GM18868 (cell line): ENCODE results near the gene ACTR8.

Experiments
- ATAC-seq: cut with Tn5 transposase; IDR thresholded peaks from one replicate; pipeline ENCODE4 v1.9.1; 2021; ENCODE audit warnings: mild to moderate bottlenecking, moderate library complexity; ENCODE audit not compliant: unreplicated experiment

ACTR8 gene

DNA sequence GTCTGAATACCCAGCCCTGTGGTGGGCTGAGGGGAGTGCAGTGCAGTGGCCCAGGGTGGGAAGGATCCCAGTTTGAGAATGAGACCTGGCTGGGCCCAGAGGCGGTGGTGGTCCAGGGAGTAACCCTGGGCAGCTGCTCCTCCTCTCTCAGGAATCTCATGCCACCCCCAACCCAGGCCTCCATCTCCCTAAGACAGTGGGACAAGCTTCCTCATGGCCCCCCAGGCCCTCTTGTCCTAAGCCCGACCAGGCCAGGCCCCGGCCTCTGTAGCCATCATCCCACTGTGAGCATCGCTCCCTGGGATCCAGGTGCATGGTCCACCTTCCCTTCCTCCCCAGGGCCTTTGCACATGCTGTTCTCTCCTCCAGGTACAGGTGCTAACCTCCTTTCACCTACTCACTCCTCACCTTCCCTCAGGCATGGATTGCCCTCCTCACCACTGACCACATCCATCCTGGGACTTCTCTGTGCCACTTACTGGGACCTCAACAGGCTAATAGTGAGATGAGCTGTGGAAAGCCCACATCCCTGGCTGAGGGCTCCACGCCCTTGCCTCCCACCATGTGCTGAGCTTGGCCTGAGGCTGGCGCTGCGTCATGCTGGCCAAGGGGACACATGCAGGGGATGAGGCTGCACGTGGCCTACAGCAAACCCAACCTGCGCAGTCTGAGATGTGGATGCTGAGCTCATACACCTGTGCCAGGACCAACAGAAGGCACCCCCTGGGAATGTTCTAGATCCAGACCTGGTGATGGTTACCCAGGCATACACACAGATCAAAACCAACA, 45.7 kb downstream of the ACTR8 start:
- ATAC-seq: no peak

DNA sequence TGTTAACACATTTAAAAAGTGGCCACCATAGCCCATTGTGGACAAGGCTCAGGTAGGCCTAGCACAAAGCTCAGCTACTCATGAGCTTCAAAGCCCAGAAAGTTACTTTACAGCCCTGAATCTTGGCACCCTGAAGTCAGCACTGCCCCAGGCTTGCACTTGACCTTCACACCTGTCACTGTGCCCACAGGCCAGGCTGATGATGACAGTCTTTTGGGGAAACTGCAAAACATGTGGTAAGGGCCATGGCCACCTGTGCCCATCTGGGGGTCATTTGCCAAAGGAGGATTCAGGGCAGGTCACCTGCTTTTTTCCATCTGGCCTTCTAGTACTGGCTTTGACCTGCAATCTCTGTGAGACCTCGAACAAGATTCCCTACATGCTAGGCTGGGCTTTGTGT, 46.7 kb downstream of the ACTR8 start:
- ATAC-seq: no peak

DNA sequence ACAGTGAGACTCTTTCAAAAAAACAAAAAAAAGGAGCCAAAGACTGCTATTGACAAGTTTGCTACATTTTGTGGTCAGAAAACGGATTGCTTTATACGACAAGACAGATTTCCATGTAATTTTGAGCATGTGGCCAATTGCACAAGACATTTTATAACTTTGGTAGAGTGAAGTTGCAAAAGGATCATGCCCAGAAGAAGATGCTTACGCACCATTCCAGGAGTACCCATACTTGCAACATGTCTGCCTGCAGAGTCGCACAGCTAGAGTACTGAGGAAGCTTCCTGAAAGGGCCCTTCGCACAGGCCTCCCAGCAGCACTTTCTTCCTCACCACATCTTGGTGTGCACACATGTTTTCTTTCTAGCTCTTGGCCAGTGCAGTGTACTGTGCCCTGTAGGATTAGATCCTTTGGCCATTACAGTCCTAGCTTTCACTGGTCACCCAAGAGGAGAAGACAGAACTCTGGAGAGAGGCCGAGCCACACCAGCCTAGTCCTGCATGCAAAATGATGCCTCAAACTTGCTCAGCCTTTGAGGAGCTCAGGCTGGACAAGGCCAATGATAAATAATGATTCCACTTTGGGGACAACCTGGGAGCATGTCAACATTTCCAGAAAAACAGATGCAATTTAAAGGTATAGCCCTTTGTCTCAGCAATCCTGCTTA, 47.4 kb downstream of the ACTR8 start:
- ATAC-seq: no peak

DNA sequence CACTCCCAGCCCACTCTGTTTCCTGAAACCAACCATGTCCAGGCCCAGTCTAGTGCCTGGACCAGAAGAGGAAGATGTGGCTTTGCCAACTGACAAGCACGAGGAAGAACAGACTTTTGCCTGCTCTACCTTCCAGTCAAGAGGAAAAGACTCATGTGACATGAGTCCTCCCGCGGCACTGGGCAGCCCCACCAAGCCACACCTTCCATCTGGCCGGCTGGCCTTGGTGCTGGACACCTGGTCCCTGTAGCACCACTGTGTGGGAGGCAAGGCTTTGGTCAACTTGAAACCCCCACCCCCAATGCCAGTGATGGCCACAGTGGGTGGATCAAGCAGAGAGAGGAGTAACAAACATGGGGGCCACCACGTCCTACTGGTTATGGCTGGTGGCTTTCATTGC, 48.3 kb downstream of the ACTR8 start:
- ATAC-seq: no peak

DNA sequence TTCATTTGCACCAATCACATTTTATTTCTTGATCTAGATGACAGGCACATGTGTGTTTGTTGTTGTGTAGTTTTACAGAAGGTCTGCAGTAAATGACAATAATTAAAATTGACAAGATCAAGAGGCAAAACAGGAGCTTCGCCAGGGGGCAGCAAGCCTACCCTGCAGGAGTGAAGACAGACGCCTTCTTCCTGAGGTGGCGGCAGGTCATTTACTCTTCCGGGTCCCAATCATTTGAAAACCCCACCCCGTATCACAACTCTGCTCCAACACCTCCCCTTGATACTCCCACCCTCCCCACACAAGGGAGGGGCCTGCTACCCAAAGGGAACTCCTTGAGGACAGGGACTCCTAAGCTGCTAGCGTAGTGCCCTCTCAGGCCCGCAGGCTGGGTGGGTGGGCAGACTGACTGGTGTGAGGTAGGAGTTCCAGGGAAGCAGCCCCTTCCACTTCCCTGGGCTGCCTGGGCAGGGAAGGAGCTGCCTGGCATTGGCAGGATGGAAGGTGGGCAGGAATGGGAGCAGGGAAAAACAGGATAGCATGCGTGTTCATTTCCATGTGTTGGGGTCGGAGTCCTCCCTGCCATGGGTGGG, 48.8 kb downstream of the ACTR8 start:
- ATAC-seq: no peak

DNA sequence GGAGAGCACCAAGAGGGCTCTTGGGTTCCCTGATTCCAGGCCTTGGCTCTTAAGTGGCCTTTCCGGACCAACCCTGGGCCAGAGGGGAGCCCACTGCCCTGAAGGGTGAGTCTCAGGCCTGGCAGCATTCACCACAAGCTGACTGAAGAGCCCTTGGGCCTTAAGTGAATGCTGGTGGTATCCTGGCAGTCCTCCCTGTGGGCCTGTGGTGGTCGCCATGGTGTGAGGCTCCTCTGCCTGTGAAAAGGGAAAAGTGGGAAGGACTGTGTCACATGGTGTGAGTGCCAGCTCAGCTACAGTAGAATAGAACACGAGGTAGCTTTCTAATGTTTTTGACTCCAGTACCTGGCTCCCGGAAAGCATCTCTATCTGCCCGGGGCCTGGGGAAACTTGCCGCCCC, 51.0 kb downstream of the ACTR8 start:
- ATAC-seq: no peak

DNA sequence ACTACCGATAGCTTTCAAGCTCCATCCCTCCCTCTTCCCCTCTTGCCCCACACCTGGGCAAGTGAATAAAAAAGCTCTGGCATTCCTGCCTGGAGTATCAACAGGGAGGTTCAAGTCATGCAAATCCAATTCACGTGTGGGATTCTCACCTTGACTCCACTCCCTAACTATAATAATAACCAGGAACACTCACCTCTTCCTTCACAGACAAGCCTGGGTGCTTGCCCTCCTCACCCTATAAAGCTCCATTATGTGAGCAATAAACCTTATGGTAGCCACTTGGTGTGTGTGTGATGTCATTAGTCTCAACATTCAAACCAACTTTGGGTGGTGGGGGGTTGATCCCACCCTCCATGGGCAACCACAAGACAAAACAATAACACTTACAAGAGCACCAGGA, 52.3 kb downstream of the ACTR8 start:
- ATAC-seq: no peak

DNA sequence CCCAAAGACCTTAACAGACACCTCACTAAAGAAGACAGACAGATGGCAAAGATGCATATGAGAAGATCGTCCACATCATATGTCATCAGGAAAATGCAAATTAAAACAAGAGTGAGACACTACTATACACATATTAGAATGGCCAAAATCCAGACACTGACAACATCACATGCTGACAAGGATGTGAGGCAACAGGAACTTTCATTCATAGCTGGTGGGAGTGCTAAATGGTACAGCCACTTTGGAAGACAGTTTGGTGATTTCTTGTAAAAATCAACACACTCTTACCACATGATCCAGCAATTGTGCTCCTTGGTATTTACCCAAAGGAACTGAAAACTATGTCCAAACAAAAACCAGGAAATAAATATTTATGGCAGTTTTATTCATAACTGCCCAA, 53.4 kb downstream of the ACTR8 start:
- no peak for ATAC-seq

DNA sequence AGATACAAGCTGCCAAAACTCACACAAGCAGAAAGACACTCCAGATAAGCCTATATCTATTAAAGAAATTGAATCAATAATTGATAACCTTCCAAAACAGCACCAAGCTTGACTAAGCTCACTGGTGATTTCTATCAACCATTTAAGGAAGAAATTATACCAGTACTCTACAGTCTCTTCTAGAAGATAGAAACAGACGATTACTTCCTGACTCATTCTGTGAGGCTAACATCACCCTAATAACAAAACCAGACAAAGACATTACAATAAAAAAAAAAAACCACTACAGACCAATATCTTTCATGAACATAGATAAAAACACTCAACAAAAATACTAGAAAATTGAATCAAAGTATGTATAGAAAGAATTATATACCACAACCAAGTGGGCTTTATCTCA, 55.9 kb downstream of the ACTR8 start:
- ATAC-seq: peak; percentile 59

DNA sequence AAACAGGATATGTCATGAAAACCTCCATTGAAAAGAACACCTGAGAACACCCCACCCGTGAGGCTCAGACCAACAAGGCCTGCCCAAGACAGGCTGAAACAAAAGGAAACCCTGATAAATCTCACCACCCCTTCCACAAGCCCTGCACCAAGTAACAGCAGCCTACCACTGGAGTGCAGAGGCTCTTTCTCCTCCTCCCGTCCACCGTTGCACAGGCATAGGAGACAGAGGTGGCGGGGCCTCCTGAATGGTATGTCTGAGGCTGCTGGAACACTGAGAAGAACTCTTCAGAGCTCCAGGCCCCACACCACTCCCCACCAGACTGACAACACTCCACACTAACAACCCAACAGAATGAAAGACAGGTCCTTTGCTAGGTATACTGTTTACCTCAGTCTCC, 57.2 kb downstream of the ACTR8 start:
- ATAC-seq: no peak

DNA sequence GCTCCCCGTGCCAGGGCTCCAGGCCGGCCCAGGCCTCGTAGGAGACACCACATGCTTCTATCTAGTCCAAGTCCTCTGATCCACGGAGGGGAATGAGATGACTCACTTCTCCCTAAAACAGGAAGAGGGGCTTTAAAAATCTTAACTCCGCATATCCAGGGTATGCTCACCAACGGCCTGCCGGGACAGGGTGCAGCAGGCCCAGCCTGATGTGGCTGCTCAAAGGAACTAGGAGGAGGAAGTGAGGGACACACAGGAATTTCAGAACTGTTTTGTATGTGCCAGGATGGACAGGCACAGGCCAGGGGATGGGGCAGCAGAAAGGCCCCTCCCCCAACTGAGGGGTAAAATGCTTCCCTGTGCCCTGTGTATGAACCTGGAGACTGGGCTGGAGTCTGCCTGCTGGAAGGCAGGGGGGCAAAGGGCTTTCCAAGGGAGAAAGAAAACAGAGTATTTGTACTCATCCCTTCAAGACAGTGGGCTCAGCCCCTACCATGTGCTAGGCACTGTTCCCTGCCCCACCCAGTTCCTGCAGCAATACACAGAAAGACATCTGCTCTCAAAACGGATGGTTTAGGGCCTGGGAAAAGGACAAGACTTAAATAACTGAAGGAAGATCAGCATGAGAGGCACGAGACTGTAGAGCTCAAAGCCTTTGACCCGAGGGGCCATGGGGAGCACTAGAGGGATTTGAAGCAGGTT, 57.8 kb downstream of the ACTR8 start:
- ATAC-seq: no peak

DNA sequence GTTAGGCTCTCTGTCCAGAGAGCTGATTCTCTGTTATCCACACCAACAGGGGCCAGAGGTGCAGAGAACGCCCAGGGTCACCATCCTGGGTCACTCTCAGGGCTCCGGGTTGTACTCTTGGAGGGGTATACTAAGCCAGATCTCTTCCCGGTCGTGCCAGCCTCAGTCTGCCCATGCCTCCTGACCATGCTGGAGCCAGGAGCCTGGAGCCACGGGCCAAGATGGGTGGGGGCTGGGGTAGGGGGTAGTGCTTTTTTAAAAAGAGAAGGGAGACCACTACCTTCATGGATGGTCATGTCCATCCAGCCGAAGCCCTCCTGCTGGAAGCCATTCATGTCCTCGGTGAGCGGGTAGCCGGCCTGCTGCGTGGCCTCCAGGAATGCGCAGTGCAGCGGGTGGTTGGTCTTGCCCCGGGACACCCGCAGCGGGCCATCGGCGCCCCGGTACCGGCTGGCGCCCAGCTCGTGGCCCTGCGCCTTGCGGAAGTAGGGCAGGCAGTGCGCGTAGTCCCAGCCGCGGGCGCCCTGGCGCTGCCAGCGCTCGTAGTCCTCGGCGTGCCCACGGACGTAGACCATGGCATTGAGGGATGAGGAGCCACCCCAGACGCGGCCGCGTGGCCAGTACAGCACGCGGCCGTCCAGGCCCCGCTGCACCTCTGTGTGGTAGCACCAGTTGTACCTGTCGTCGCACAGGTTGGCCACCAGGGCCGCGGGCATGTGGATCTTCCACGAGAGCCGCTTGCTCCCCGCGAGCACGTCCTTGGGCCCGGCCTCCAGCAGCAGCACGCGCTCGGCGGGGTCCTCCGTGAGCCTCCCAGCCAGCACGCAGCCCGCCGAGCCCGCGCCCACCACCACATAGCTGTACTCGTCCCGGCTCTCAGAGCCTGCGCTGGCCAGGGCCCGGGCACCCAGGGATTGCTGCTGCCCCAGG, 58.7 kb downstream of the ACTR8 start:
- ATAC-seq: no peak

DNA sequence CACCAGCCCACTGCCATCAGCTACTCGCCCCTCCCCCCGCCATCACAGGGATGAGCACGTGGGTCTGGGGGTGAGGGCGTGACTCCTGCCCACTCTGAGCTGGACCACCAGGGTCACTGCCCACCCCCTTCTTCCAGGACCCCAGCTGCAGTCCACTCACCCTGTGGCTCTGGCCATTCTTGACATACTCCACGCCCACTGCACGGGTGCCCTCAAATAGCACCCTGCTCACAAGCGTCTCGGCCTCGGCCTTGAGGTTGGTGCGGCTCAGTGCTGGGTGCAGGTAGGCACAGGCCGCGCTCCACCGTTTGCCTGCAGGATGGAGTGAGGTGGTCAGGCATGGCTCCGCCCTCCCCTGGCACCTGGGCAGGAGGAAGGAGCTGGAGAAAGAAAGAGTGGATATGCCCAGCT, 59.6 kb downstream of the ACTR8 start:
- ATAC-seq: no peak

DNA sequence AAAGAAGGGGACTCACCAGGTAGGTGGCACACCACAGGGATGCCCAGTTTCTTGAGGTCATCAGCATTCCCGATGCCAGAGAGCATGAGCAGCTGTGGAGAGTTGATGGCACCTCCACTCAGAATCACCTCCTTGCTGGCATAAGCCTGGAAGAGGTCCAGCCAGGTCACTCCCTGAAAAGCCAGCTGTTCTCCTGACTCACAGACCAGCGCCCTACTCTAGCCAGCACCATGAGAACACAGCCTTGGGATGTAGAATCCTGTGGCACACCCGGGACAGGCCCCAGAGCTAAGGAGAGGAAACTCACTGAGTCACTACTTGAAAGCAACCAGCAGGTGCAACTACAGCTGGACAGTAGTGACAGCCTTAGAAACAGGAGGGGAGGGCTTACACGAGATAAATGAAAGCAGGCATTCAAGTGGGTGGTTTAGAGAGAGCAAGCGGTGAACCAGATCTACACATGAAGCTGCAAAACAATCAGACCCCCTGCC, 60.3 kb downstream of the ACTR8 start:
- ATAC-seq: no peak

DNA sequence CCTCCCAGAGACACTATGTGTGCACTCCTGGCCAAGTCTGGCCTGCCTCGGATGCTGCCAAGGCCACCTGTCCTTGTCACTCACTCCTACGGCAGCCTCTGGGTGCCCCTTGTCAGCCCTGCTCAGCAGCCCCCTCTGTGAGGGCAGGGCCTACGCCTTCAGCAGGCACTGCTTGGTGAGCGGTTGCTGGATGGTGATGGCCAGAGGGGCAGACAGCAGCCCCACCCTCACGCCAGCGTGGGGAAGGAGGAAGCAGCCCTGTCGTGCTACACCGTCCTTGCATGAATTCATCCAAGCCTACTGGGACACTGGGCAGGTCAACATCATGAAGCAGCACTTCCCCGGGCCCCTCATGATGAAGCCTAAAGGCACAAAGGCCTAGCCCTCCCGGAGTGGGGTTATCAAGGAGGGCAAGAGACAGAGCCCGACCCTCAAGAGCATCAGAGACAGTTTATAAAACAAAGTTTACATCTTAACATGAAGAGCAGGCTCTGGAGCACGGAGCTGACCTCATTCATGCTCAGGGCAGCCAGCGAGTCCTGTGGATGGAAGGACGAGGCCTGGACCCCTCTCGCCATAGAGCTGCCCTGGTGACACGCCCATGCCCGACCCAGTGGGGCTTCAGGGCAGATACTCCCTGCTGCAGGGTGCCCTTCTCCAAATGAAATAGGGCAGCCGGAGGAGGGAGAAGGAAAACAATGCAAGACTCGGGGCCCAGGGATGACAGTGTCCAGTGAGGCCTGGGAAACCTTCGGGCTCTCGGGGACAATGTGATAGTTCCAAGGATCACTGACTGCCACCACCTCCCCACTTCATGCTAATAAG, 61.0 kb downstream of the ACTR8 start:
- no peak for ATAC-seq

DNA sequence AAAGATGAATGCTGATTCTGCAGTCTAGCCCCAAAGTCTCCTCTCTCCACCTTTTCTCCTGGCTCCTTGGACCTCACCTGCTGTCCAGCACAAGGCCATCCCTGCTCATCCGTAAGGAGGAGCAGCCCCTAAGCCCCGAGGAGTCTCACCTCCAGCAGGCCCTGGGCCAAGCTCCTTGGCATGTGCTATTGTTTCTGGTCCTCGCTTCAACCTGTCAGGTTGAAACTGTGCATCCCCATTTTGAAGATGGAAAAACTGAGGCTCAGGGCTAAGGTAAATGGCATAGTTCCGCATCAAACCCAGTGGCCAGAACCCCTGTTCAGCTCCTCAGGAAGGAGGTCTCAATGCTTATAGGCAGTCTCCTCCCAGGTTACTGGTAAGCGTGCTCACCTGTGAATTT, 61.9 kb downstream of the ACTR8 start:
- ATAC-seq: no peak

DNA sequence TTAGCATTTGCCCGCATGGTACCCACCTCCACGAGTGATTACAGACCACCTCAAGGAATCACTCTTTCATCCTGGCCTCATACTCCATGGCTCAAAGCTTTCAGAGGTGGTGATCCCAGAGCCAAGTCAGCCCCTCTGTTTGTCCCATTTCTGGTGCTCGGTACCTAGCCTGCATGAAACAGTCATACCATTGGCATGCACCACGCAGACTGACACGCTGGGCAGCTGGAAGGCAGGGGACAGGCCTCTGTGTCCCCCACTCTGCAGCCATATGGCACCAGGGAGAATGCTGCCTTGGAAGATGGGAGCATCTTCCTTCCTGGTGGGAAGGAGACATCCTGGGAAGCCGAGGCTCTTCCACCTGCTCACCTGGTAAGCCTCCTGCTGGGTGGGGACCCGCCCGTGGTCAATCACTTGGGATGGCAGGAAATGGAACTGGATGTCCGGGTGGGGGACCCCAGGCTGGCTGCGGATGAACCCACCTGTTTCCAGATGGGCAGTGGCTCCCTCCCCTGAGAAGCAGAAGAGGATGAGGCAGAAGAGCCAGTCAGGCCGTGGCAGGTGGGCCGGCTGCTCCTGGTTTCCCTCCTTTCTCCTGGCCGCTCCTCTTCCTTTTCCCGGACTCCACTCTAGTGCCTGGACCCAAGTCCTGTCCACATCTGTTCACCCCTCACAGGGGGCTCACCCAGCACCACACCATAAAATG, 62.6 kb downstream of the ACTR8 start:
- no peak for ATAC-seq

DNA sequence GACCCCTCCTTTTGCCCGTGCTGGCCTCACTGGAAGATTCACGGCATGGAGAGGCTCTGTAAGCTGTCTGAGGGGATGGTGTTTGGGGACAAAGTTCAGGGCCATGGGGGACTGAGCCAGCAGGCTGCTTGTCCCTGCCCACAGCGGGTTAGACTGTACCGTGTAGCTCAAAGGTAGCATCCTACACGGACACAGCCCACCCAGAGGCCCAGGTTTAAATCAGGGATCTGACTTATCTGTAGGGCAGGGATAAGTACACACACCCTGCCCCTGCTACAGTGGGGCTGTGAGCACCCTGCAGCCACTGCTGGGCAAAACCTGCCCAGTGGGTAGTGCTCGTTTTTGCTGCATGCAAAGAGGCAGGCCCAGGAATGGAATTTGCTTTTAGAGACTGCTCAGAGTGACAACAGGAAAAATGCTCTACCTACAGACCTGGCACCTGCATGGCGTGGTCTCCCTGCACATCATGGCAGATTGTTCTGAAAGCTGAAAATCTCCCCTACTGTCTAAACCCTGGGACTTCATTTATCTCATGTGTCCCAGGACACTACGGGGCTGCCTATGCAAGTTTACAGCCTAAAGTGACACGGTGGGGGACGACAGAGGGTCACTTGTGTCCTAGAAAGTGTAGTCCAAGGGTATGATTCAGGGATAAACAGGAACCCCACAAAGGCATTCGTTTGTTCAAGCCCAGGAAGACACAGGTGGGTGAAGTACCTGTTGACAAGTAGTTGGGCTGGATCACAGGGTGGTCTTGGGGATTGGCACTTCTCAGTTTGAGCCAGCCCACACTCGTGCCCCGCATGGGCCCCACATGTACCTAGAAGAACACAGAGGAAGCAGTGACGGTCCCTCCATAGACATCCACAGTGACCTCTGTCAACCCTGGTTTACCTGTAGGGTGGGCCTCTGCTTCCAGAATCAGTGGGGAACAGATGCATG, 63.5 kb downstream of the ACTR8 start:
- no peak for ATAC-seq
